Thymus (tissue), 11 donors: ENCODE results near the gene COPS9. TPM values are rescaled to one million over a fixed set of nuclear protein-coding genes. Genes with fewer than 3 reads are reported as not detected.

Experiments
- DNase-seq, 9 donors: peaks; one replicate each; pipeline ENCODE4 v3.0.0-alpha.2; 2013; ENCODE audit warnings: low spot score in 9 of 9, low read depth in 6 of 9, missing footprints in 1 of 9
- H3K27ac ChIP-seq, 2 donors: one replicate each; pipeline ENCODE4 v1.5.1; 2013; ENCODE audit warnings: control low read depth in 1 of 2, low read depth in 1 of 2, low read length in 1 of 2, mild to moderate bottlenecking in 1 of 2, moderate library complexity in 1 of 2
- H3K27me3 ChIP-seq, 2 donors: one replicate each; pipeline ENCODE4 v1.5.1; 2013; ENCODE audit warnings: low read length in 1 of 2; ENCODE audit not compliant: control insufficient read depth in 2 of 2, insufficient read depth in 1 of 2
- H3K36me3 ChIP-seq, 2 donors: one replicate each; pipeline ENCODE4 v1.5.1; 2013; ENCODE audit warnings: low read length in 1 of 2, mild to moderate bottlenecking in 1 of 2, moderate library complexity in 1 of 2; ENCODE audit not compliant: control insufficient read depth in 2 of 2, insufficient read depth in 2 of 2
- H3K4me1 ChIP-seq, 2 donors: one replicate each; pipeline ENCODE4 v1.5.1; 2013; ENCODE audit warnings: low read length in 2 of 2; ENCODE audit not compliant: control insufficient read depth in 2 of 2, insufficient read depth in 2 of 2
- H3K4me3 ChIP-seq, 2 donors: one replicate each; pipeline ENCODE4 v1.5.1; 2013; ENCODE audit warnings: low read length in 2 of 2, control low read depth in 1 of 2, mild to moderate bottlenecking in 1 of 2
- H3K9me3 ChIP-seq, 2 donors: one replicate each; pipeline ENCODE4 v1.5.1; 2013; ENCODE audit warnings: low read length in 1 of 2, mild to moderate bottlenecking in 1 of 2; ENCODE audit not compliant: control insufficient read depth in 2 of 2, insufficient read depth in 1 of 2
- WGBS: extraction: QIAGEN DNeasy Blood & Tissue Kit; methylation state at CpG from one replicate; pipeline ENCODE4 v1.1.7; 2013; 5-methylcytosine and 5-hydroxymethylcytosine counted together
- polyA plus RNA-seq: library from polyadenylated mRNA; stranded (reverse); fragments of 200-250 nt; gene quantifications from one replicate; pipeline ENCODE4 v1.2.3, GENCODE V29; 2013
- total RNA-seq: library from RNA; stranded (reverse); fragments of 120-200 nt; gene quantifications from one replicate; pipeline ENCODE4 v1.2.4, GENCODE V29; 2013
- donor health status: healthy.

The COPS9 gene
- total and polyA plus RNA-seq, 2 donors = 219 to 383 TPM

GRCh38 chr2:240168546-240169361 lies 32.6 kb upstream of the COPS9 start:
- Histone ChIP-seq H3K4me1 (no peaks in the 10 kb centered on the region), H3K36me3 (no peaks in the 10 kb centered on the region), H3K9me3 (peaks cover 0 to 6% of the 10 kb centered on the region in 2 donors), H3K4me3 (no peak overlapping the region), H3K27me3 (no peaks in the 10 kb centered on the region), H3K27ac (no peak overlapping the region)
- no peak for DNase-seq
- 87% methylated on average over 26 of the region's 26 CpGs for WGBS

DNA sequence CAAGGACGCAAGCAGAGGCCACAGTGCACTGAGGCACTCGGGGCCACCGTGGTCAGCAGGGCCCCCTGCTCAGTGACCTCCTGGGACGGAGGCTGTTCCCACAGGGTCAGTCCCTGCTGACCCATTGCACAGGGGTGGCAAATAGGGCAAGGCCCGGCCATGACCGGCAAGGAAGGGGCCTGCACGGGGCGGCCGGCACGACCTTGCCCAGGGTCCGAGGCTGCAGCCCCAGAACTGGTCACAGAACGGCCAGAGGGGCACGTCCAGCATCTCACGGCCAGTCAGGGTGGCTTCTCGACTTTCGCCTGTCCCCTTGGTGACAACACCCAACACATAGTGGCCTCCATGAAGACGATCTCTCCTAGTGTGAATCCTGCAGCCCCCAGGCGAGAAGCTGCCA lies 31.9 kb upstream of the COPS9 start:
- 92% methylated on average over 18 of the region's 18 CpGs for WGBS
- Histone ChIP-seq H3K9me3 (peaks cover 0 to 6% of the 10 kb centered on the region in 2 donors), H3K27me3 (no peaks in the 10 kb centered on the region), H3K27ac (no peak overlapping the region), H3K36me3 (no peaks in the 10 kb centered on the region), H3K4me1 (no peaks in the 10 kb centered on the region), H3K4me3 (no peak overlapping the region)
- no peak for DNase-seq

DNA sequence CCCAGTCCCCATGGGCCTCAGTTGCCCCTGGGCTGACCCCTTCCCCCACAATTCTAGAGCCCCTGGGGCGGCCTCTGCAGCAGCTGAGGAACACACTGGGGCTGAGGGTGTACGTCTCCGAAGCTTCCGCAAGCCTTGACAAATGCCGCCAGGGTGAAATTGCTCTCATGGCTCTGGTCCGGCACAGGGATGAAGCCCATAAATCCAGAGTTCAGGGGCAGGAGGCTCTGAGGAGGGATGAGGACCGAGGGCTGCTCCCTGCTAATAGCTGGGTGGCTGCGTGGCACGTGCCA lies 31.4 kb upstream of the COPS9 start:
- Histone ChIP-seq H3K9me3 (peaks cover 0 to 6% of the 10 kb centered on the region in 2 donors), H3K4me1 (no peaks in the 10 kb centered on the region), H3K27me3 (no peaks in the 10 kb centered on the region), H3K36me3 (no peaks in the 10 kb centered on the region), H3K4me3 (no peak overlapping the region), H3K27ac (no peak overlapping the region)
- 86% methylated on average over 9 of the region's 9 CpGs for WGBS
- DNase-seq = no peak

- Histone ChIP-seq H3K27ac (no peak overlapping the region), H3K4me3 (no peak overlapping the region), H3K36me3 (no peaks in the 10 kb centered on the region), H3K4me1 (no peaks in the 10 kb centered on the region), H3K9me3 (peaks cover 0 to 6% of the 10 kb centered on the region in 2 donors), H3K27me3 (no peaks in the 10 kb centered on the region)
- no peak for DNase-seq
- WGBS = 94% methylated on average over 21 of the region's 21 CpGs
These were observed 30.9 kb upstream of the COPS9 start for GRCh38 chr2:240166761-240167587.

- Histone ChIP-seq H3K9me3 (peaks cover 0 to 6% of the 10 kb centered on the region in 2 donors), H3K27me3 (no peaks in the 10 kb centered on the region), H3K4me3 (no peak overlapping the region), H3K36me3 (no peaks in the 10 kb centered on the region), H3K4me1 (no peaks in the 10 kb centered on the region), H3K27ac (no peak overlapping the region)
- no peak for DNase-seq
- 89% methylated on average over 5 of the region's 5 CpGs for WGBS
These were observed 30.1 kb upstream of the COPS9 start for GRCh38 chr2:240166191-240166590.

DNA sequence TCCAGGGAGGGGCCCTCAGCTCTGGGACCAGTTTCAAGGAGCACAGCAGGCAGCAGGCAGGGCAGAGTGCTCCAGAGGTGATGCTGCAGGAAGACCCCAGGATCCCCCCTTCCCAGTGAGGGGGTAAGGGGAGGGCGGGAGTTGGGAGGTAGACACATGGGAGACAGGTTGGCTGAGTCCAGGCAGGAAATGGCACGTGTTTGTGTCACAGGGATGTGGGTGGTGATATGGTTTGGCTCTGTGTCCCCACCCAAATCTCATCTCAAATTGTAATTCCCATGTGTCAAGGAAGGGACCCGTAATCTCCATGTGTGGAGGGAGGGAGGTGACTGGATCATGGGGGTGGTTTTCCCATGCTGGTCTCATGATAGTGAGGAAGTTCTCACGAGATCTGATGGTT lies 29.6 kb upstream of the COPS9 start:
- no peak for DNase-seq
- Histone ChIP-seq H3K27ac (no peak overlapping the region), H3K27me3 (no peaks in the 10 kb centered on the region), H3K4me1 (no peaks in the 10 kb centered on the region), H3K4me3 (no peak overlapping the region), H3K36me3 (no peaks in the 10 kb centered on the region), H3K9me3 (peaks cover 0 to 6% of the 10 kb centered on the region in 2 donors)
- WGBS = 67% methylated on average over 4 of the region's 4 CpGs

GRCh38 chr2:240165034-240165433 lies 28.9 kb upstream of the COPS9 start:
- Histone ChIP-seq H3K4me3 (no peak overlapping the region), H3K4me1 (no peaks in the 10 kb centered on the region), H3K36me3 (no peaks in the 10 kb centered on the region), H3K9me3 (peaks cover 0 to 6% of the 10 kb centered on the region in 2 donors), H3K27me3 (no peaks in the 10 kb centered on the region), H3K27ac (no peak overlapping the region)
- DNase-seq = no peak
- 97% methylated on average over 10 of the region's 10 CpGs for WGBS

- no peak for DNase-seq
- H3K27ac ChIP-seq = no peak overlapping the region
- no peak overlapping the region for H3K4me3 ChIP-seq
- no peaks in the 10 kb centered on the region for H3K36me3 ChIP-seq
- WGBS = 87% methylated on average over 5 of the region's 5 CpGs
- H3K27me3 ChIP-seq = no peaks in the 10 kb centered on the region
- H3K9me3 ChIP-seq = peaks cover 0 to 6% of the 10 kb centered on the region in 2 donors
- H3K4me1 ChIP-seq = no peaks in the 10 kb centered on the region
These were observed 28.5 kb upstream of the COPS9 start for GRCh38 chr2:240164586-240164985.

DNA sequence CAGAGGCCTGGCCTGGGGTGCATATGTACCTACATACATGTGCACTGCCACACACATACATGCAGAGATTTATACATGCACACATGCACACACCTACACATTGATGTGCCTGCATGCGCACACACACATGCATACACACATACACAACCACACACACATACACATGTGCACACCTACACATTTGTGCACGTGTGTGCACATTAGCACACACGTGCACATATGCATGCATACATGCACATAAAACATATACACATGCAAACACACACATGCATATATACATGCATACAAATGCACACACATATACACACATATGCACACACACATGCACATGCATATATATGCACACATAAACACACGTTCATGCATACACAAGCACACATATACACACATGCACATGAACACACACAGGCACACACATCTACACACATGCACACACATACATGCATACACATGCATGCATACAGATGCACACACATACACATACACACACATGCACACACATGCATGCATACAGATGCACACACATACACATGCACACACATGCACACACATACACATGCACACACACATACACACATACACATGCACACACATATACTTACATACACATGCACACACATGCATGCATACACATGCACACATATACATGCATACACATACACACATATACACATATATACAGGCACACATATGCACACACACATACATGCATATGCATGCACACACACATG lies 27.9 kb upstream of the COPS9 start:
- no peaks in the 10 kb centered on the region for H3K27me3 ChIP-seq
- no peaks in the 10 kb centered on the region for H3K36me3 ChIP-seq
- H3K9me3 ChIP-seq = peaks cover 0 to 6% of the 10 kb centered on the region in 2 donors
- no peak overlapping the region for H3K4me3 ChIP-seq
- H3K27ac ChIP-seq = no peak overlapping the region
- H3K4me1 ChIP-seq = no peaks in the 10 kb centered on the region
- DNase-seq = no peak
- 98% methylated on average over 4 of the region's 4 CpGs for WGBS
